Occipital lobe (tissue), 2 donors: ENCODE measurements around the gene EED. TPM values are rescaled to one million over a fixed set of nuclear protein-coding genes. Genes with fewer than 3 reads are reported as not detected.
"Not testable (repeated sequence)": the region's sequence is repeated elsewhere in the genome, so short reads cannot be mapped to it uniquely, and the experiment has no call there.

ENCODE experiments used
- DNase-seq: peaks from one replicate; lab custom pipeline; 2025; lab: John Stamatoyannopoulos, UW
- total RNA-seq: library from RNA; depleted of rRNA; stranded (reverse); fragments of >200 nt; gene quantifications from one replicate; pipeline ENCODE4 v1.2.3, GENCODE V29; 2014

Gene EED
- total RNA-seq, 1 donor from 2014 or later: 23.1 TPM

- peak; percentile 31 for DNase-seq
Measured at GRCh38 chr11:86218125-86219084, 26.1 kb upstream of the EED start.

GRCh38 chr11:86219311-86220193 lies 25.0 kb upstream of the EED start:
- no peak for DNase-seq

GRCh38 chr11:86220653-86221052 lies 23.9 kb upstream of the EED start:
- DNase-seq: no peak

GRCh38 chr11:86222081-86222480 lies 22.5 kb upstream of the EED start:
- no peak for DNase-seq

- not testable (repeated sequence) for DNase-seq
Measured at GRCh38 chr11:86224575-86224974, 20.0 kb upstream of the EED start.

- DNase-seq: not testable (repeated sequence)
Measured at GRCh38 chr11:86225344-86225743, 19.2 kb upstream of the EED start.

- DNase-seq: no peak
Measured at GRCh38 chr11:86228269-86229038, 16.1 kb upstream of the EED start.

GRCh38 chr11:86229039-86229330 lies 15.6 kb upstream of the EED start:
- DNase-seq: not testable (repeated sequence)

GRCh38 chr11:86230179-86230804 lies 14.3 kb upstream of the EED start:
- DNase-seq: no peak

GRCh38 chr11:86230921-86231434 lies 13.6 kb upstream of the EED start:
- DNase-seq: no peak

GRCh38 chr11:86232556-86232955 lies 12.0 kb upstream of the EED start:
- DNase-seq: no peak

- DNase-seq: no peak
Measured at GRCh38 chr11:86234831-86235461, 9.6 kb upstream of the EED start.

- DNase-seq: no peak
Measured at GRCh38 chr11:86237267-86237804, 7.2 kb upstream of the EED start.

GRCh38 chr11:86240164-86240563 lies 4.4 kb upstream of the EED start:
- DNase-seq: no peak

- no peak for DNase-seq
Measured at GRCh38 chr11:86241956-86242535, 2.5 kb upstream of the EED start.

- DNase-seq: no peak
Measured at GRCh38 chr11:86243396-86243795, 1.2 kb upstream of the EED start.

GRCh38 chr11:86244063-86244521 lies 461 bp upstream of the EED start:
- peak; percentile 83 for DNase-seq

GRCh38 chr11:86245369-86246292 lies 1.1 kb downstream of the EED start:
- DNase-seq: no peak

- DNase-seq: no peak
Measured at GRCh38 chr11:86246293-86246675, 1.7 kb downstream of the EED start.
